MM.1S (cell line): ENCODE measurements around the gene RHEB.

Source experiments
- DNase-seq: peaks from one replicate; pipeline ENCODE4 v3.0.0-alpha.2; 2015
- H2AFZ ChIP-seq: fragments of 300-600 bp; sonication (generic); 2 replicates; pipeline ENCODE4 v1.6.0; 2016; ENCODE audit warnings: antibody characterized with exemption, low read length
- H3F3A ChIP-seq: fragments of 300-600 bp; sonication (generic); 2 replicates; pipeline ENCODE4 v1.6.1; 2016; ENCODE audit warnings: mild to moderate bottlenecking, antibody characterized with exemption, low read length, moderate library complexity, mixed read lengths; ENCODE audit not compliant: insufficient read depth
- H3K27ac ChIP-seq: fragments of 300-600 bp; sonication (generic); 2 replicates; pipeline ENCODE4 v1.5.1; 2016; ENCODE audit warnings: mild to moderate bottlenecking, low read length
- H3K27me3 ChIP-seq: fragments of 300-600 bp; sonication (generic); replicated peaks from 2 replicates; pipeline ENCODE4 v1.6.0; 2016; ENCODE audit warnings: low read length; ENCODE audit not compliant: insufficient read depth
- H3K36me3 ChIP-seq: fragments of 300-600 bp; sonication (generic); replicated peaks from 2 replicates; pipeline ENCODE4 v1.6.1; 2016; ENCODE audit warnings: mild to moderate bottlenecking, low read length, mixed read lengths; ENCODE audit not compliant: insufficient read depth
- H3K4me1 ChIP-seq: fragments of 300-600 bp; sonication (generic); 2 replicates; pipeline ENCODE4 v1.6.1; 2016; ENCODE audit warnings: low read length, mixed read lengths
- H3K4me2 ChIP-seq: fragments of 300-600 bp; sonication (generic); 2 replicates; pipeline ENCODE4 v1.6.0; 2016; ENCODE audit warnings: low read depth, low read length
- H3K4me3 ChIP-seq: fragments of 300-600 bp; sonication (generic); 2 replicates; pipeline ENCODE4 v1.5.1; 2016; ENCODE audit warnings: low read length, mixed read lengths
- H3K79me2 ChIP-seq: fragments of 300-600 bp; sonication (generic); 2 replicates; pipeline ENCODE4 v1.6.1; 2016; ENCODE audit warnings: mixed run types, low read length, mixed read lengths
- H3K9ac ChIP-seq: fragments of 300-600 bp; sonication (generic); 2 replicates; pipeline ENCODE4 v1.6.1; 2016; ENCODE audit warnings: low read length, mixed read lengths
- H3K9me2 ChIP-seq: fragments of 300-600 bp; sonication (generic); replicated peaks from 2 replicates; pipeline ENCODE4 v1.6.1; 2016; ENCODE audit warnings: mild to moderate bottlenecking, low read length, mixed read lengths; ENCODE audit not compliant: insufficient read depth
- H3K9me3 ChIP-seq: fragments of 300-600 bp; sonication (generic); replicated peaks from 2 replicates; pipeline ENCODE4 v1.6.1; 2016; ENCODE audit warnings: mild to moderate bottlenecking, low read length, mixed read lengths; ENCODE audit not compliant: insufficient read depth
- H4K20me1 ChIP-seq: fragments of 300-600 bp; sonication (generic); 2 replicates; pipeline ENCODE4 v1.6.1; 2016; ENCODE audit warnings: mild to moderate bottlenecking, low read length, moderate library complexity, mixed read lengths; ENCODE audit not compliant: insufficient read depth
- EZH2 ChIP-seq: fragments of 300-600 bp; sonication (generic); optimal IDR thresholded peaks from 2 replicates; pipeline ENCODE3; 2017; ENCODE audit warnings: low read depth, mild to moderate bottlenecking, antibody characterized with exemption, low read length, mixed read lengths
- EZH2phosphoT487 ChIP-seq: fragments of 300-600 bp; sonication (generic); IDR thresholded peaks from 2 replicates; pipeline ENCODE4 v1.6.1; 2018; ENCODE audit warnings: antibody characterized with exemption, low read length
- TF ChIP-seq, protein P1 (sequence below): fragments of 300-600 bp; sonication (generic); IDR thresholded peaks from 2 replicates; pipeline ENCODE4 v1.5.1; 2016; ENCODE audit warnings: antibody characterized with exemption, low read length, mixed read lengths

Gene RHEB

DNA sequence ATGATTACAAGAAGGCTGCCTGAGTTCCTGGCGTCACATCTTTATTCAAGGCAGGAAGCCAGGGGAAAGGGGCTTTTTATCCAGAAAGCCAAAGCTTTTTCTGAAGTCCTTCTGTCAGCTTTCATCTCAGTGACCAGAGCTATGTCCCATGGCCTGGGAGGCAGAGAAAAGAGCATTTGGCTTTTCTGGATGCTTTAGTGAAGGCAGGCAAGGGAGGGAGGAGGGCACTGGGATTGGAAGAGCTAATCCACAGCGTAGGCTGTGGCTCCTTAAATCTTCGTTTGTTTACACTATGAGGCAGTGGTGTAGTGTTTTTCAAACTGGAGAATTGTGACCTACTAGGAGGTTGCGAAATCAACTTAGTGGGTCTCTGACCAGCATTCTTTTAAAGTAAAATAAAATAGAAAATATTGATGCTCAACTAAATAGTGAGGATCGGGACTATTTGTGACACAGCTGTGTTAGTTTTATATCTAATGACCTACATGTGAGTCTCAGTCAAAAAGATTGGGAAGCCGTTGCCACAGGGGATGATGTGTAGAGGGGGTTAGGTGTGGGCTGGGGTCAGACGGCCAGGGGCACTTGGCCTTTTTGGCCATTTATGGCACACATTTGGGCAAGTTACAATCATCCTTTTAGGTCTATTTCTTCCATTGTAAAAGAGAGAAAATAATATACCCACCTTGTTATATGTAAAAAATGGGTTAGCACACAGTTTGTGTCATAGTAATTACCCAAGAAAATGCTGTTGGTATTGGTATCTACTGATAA lies 93.8 kb downstream of the RHEB start:
- Histone ChIP-seq H3K9me2 (no peaks in the 10 kb centered on the region), H3K4me3 (no peak overlapping the region), H3K9me3 (no peaks in the 10 kb centered on the region), H3K4me2 (no peak overlapping the region), H3K9ac (no peak overlapping the region), H3K79me2 (no peaks in the 10 kb centered on the region), H3K27ac (no peak overlapping the region), H3K4me1 (peaks cover 18% of the 10 kb centered on the region), H3K27me3 (no peaks in the 10 kb centered on the region; the same call in 1 of the 2 replicates), H3K36me3 (no peaks in the 10 kb centered on the region), H3F3A (peaks cover 16% of the 10 kb centered on the region), H2AFZ (no peak overlapping the region), H4K20me1 (no peaks in the 10 kb centered on the region)
- DNase-seq, result no peak
- TF ChIP-seq, protein P1, sequence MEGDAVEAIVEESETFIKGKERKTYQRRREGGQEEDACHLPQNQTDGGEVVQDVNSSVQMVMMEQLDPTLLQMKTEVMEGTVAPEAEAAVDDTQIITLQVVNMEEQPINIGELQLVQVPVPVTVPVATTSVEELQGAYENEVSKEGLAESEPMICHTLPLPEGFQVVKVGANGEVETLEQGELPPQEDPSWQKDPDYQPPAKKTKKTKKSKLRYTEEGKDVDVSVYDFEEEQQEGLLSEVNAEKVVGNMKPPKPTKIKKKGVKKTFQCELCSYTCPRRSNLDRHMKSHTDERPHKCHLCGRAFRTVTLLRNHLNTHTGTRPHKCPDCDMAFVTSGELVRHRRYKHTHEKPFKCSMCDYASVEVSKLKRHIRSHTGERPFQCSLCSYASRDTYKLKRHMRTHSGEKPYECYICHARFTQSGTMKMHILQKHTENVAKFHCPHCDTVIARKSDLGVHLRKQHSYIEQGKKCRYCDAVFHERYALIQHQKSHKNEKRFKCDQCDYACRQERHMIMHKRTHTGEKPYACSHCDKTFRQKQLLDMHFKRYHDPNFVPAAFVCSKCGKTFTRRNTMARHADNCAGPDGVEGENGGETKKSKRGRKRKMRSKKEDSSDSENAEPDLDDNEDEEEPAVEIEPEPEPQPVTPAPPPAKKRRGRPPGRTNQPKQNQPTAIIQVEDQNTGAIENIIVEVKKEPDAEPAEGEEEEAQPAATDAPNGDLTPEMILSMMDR, result no peak
- no peak for TF ChIP-seq EZH2
- TF ChIP-seq EZH2phosphoT487, result no peak

DNA sequence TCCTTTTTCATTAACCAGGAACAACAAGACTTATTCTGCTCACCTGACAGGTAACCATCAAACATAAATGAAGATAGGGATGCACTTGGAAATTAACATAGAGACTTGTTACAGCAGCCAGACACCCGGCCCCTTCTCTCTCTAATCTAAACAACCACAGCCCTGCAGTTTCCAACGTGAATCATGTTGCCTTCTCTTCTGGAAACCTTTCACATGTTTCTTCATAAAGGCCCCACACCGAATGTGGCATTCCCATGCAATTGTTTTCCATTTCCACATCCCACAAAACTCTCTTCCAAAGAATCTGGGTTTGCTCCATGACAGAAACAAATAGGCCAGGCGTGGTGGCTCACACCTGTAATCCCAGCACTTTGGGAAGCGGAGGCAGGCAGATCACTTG lies 94.9 kb downstream of the RHEB start:
- TF ChIP-seq, protein P1, result no peak
- TF ChIP-seq EZH2 (no peak), EZH2phosphoT487 (no peak)
- Histone ChIP-seq H3F3A (peaks cover 10% of the 10 kb centered on the region), H3K9me3 (no peaks in the 10 kb centered on the region), H3K27ac (no peak overlapping the region), H3K4me2 (no peak overlapping the region), H3K36me3 (no peaks in the 10 kb centered on the region), H3K27me3 (no peaks in the 10 kb centered on the region; the same call in 1 of the 2 replicates), H2AFZ (no peak overlapping the region), H3K79me2 (no peaks in the 10 kb centered on the region), H3K9ac (no peak overlapping the region), H3K4me3 (no peak overlapping the region), H3K4me1 (peaks cover 10% of the 10 kb centered on the region), H3K9me2 (no peaks in the 10 kb centered on the region), H4K20me1 (no peaks in the 10 kb centered on the region)
- DNase-seq, result no peak

DNA sequence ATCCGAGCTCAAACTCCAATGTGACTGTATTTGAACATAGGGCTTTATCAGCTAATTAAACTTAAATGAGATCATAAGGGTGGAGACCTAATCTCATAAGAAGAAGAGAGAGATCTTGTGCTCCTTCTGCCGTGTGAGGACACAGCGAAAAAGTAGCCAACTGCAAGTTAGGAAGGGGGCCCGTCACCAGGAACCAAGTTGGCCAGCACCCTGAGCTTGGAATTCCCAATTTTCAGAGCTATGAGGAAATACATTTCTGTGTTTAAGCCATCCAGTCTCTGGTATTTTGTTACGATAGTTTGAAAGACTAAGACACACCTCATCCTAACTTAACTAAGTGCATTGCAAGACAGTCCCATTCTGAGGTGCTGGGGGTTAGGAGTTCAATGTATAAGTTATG lies 95.8 kb downstream of the RHEB start:
- Histone ChIP-seq H4K20me1 (no peaks in the 10 kb centered on the region), H2AFZ (no peak overlapping the region), H3K4me1 (peaks cover 2% of the 10 kb centered on the region), H3K9me2 (no peaks in the 10 kb centered on the region), H3K27ac (no peak overlapping the region), H3F3A (peaks cover 1% of the 10 kb centered on the region; the same call in 1 of the 2 replicates), H3K9ac (no peak overlapping the region), H3K79me2 (no peaks in the 10 kb centered on the region), H3K4me3 (no peak overlapping the region), H3K36me3 (no peaks in the 10 kb centered on the region), H3K4me2 (no peak overlapping the region), H3K27me3 (no peaks in the 10 kb centered on the region; the same call in 1 of the 2 replicates), H3K9me3 (no peaks in the 10 kb centered on the region)
- no peak for DNase-seq
- TF ChIP-seq, protein P1, result no peak
- no peak for TF ChIP-seq EZH2
- no peak for TF ChIP-seq EZH2phosphoT487
